ENCODE measurements around the gene CADM1.
A peak's percentile ranks its signal among the peaks of the same experiment; 100 is the strongest.

Gene CADM1

GRCh38 chr11:115347106-115347505, 157.1 kb downstream of the CADM1 start:
- no peak for DNase-seq

GRCh38 chr11:115345840-115346239, 158.4 kb downstream of the CADM1 start:
- DNase-seq = no peak

GRCh38 chr11:115345361-115345760, 158.9 kb downstream of the CADM1 start:
- no peak for DNase-seq

- DNase-seq = no peak
Measured at GRCh38 chr11:115344846-115345245, 159.4 kb downstream of the CADM1 start.

- no peak for DNase-seq
Measured at GRCh38 chr11:115342142-115342541, 162.1 kb downstream of the CADM1 start.

GRCh38 chr11:115340874-115341273, 163.3 kb downstream of the CADM1 start:
- no peak for DNase-seq

- DNase-seq = no peak
Measured at GRCh38 chr11:115338476-115338875, 165.7 kb downstream of the CADM1 start.

GRCh38 chr11:115334932-115335788, 169.1 kb downstream of the CADM1 start:
- peak; percentile 67 for DNase-seq

- DNase-seq = no peak
Measured at GRCh38 chr11:115333949-115334348, 170.3 kb downstream of the CADM1 start.

GRCh38 chr11:115333121-115333520, 171.1 kb downstream of the CADM1 start:
- DNase-seq = peak; percentile 11

GRCh38 chr11:115330684-115331482, 173.3 kb downstream of the CADM1 start:
- DNase-seq = no peak

- DNase-seq = no peak
Measured at GRCh38 chr11:115326526-115326925, 177.7 kb downstream of the CADM1 start.

- no peak for DNase-seq
Measured at GRCh38 chr11:115325523-115325922, 178.7 kb downstream of the CADM1 start.

GRCh38 chr11:115324581-115325432, 179.4 kb downstream of the CADM1 start:
- DNase-seq = peak; percentile 82

- DNase-seq = no peak
Measured at GRCh38 chr11:115322553-115323203, 181.5 kb downstream of the CADM1 start.

GRCh38 chr11:115321605-115322289, 182.5 kb downstream of the CADM1 start:
- no peak for DNase-seq

GRCh38 chr11:115317277-115318185, 186.7 kb downstream of the CADM1 start:
- peak; percentile 11 for DNase-seq

GRCh38 chr11:115316696-115317095, 187.5 kb downstream of the CADM1 start:
- DNase-seq = no peak

- DNase-seq = no peak
Measured at GRCh38 chr11:115314330-115314920, 189.8 kb downstream of the CADM1 start.

- no peak for DNase-seq
Measured at GRCh38 chr11:115313224-115313838, 190.9 kb downstream of the CADM1 start.
